Neural progenitor cell (in vitro differentiated cells): ENCODE data around the gene JUND. TPM values are rescaled to one million over a fixed set of nuclear protein-coding genes. Genes with fewer than 3 reads are reported as not detected.

Source experiments
- DNase-seq: peaks from one replicate; pipeline ENCODE4 v3.0.0-alpha.2; 2016; ENCODE audit warnings: low spot score
- H2AFZ ChIP-seq: fragments of 200-600 bp; sonication (generic); replicated peaks from 2 replicates; pipeline ENCODE4 v1.6.1; 2016; ENCODE audit warnings: antibody characterized with exemption
- H3F3A ChIP-seq: fragments of 200-600 bp; sonication (generic); 2 replicates; pipeline ENCODE4 v1.6.1; 2016; ENCODE audit warnings: antibody characterized with exemption, low read depth
- H3K27ac ChIP-seq: fragments of 200-600 bp; sonication (generic); 2 replicates; pipeline ENCODE4 v1.5.1; 2016; ENCODE audit warnings: mild to moderate bottlenecking
- H3K27me3 ChIP-seq: fragments of 200-600 bp; sonication (generic); 2 replicates; pipeline ENCODE4 v1.6.1; 2016; ENCODE audit warnings: mild to moderate bottlenecking, moderate library complexity
- H3K36me3 ChIP-seq: fragments of 200-600 bp; sonication (generic); 2 replicates; pipeline ENCODE4 v1.5.1; 2016
- H3K4me1 ChIP-seq: fragments of 200-600 bp; sonication (generic); 2 replicates; pipeline ENCODE4 v1.6.1; 2016; ENCODE audit warnings: mixed run types
- H3K4me2 ChIP-seq: fragments of 200-600 bp; sonication (generic); 2 replicates; pipeline ENCODE4 v1.6.1; 2016
- H3K4me3 ChIP-seq: fragments of 200-600 bp; sonication (generic); 2 replicates; pipeline ENCODE4 v1.5.1; 2016
- H3K79me2 ChIP-seq: fragments of 200-600 bp; sonication (generic); 2 replicates; pipeline ENCODE4 v1.6.1; 2016; ENCODE audit warnings: low read depth
- H3K9ac ChIP-seq: fragments of 200-600 bp; sonication (generic); 2 replicates; pipeline ENCODE4 v1.6.1; 2016
- H3K9me3 ChIP-seq: fragments of 200-600 bp; sonication (generic); 2 replicates; pipeline ENCODE4 v1.5.1; 2016; ENCODE audit warnings: low read depth
- H4K20me1 ChIP-seq: fragments of 200-600 bp; sonication (generic); 2 replicates; pipeline ENCODE4 v1.6.1; 2016; ENCODE audit warnings: low read depth
- H3K27ac Mint-ChIP-seq: 3 replicates; pipeline ENCODE4 v1.8.0; 2021; ENCODE audit warnings: mixed read lengths
- H3K27me3 Mint-ChIP-seq: 2 replicates; pipeline ENCODE4 v1.8.0; 2022; ENCODE audit warnings: low read depth, mild to moderate bottlenecking, inconsistent platforms, moderate library complexity, mixed read lengths; ENCODE audit not compliant: insufficient read depth
- H3K36me3 Mint-ChIP-seq: 3 replicates; pipeline ENCODE4 v1.8.0; 2021; ENCODE audit warnings: mixed read lengths
- H3K4me1 Mint-ChIP-seq: 3 replicates; pipeline ENCODE4 v1.8.0; 2021; ENCODE audit warnings: mixed read lengths
- H3K4me3 Mint-ChIP-seq: 3 replicates; pipeline ENCODE4 v1.8.0; 2021; ENCODE audit warnings: mild to moderate bottlenecking, moderate library complexity, mixed read lengths
- H3K9me3 Mint-ChIP-seq: 3 replicates; pipeline ENCODE4 v1.8.0; 2020; ENCODE audit warnings: mixed read lengths
- CTCF ChIP-seq: fragments of 200-600 bp; sonication (generic); IDR thresholded peaks from 2 replicates; pipeline ENCODE4 v1.5.1; 2017; ENCODE audit warnings: antibody characterized with exemption, mild to moderate bottlenecking
- EZH2 ChIP-seq: fragments of 200-600 bp; sonication (generic); IDR thresholded peaks from 2 replicates; pipeline ENCODE4 v1.6.1; 2017; ENCODE audit warnings: antibody characterized with exemption, mild to moderate bottlenecking, moderate library complexity
- EZH2phosphoT487 ChIP-seq: fragments of 200-600 bp; sonication (generic); IDR thresholded peaks from 2 replicates; pipeline ENCODE4 v1.6.1; 2017; ENCODE audit warnings: antibody characterized with exemption
- total RNA-seq: library from RNA; depleted of rRNA; stranded (reverse); fragments of >200 nt; gene quantifications from 2 replicates; pipeline ENCODE4 v1.2.3, GENCODE V29; 2015; ENCODE audit warnings: low replicate concordance

Gene JUND
- total RNA-seq, 1 donor from 2014 or later: 51.7 TPM

DNA sequence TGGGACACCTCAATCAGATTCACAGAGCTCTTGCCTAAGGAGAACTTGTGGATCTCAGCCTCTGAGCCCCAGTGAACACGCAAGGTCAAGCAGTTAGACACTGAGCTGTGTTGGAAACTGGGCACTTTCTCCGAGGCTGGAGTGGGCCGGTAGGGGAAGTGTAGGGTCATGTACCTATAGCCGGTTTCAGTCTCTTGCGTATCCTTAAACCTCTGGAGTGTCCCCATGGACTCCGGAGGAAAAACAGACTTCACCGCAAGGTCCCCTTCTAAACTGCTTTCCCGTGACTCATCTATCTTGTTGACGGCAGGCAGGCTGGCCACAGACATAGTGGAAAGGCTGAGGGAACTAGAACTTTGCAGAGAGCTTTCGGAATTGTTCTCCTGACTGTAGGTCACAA lies 18.5 kb downstream of the JUND start:
- Histone ChIP-seq H3K4me1 (no peaks in the 10 kb centered on the region), H3K4me3 (no peak overlapping the region), H4K20me1 (no peaks in the 10 kb centered on the region), H3K9me3 (no peaks in the 10 kb centered on the region), H3K79me2 (no peaks in the 10 kb centered on the region), H2AFZ (no peak overlapping the region), H3K9ac (no peak overlapping the region), H3K27me3 (no peaks in the 10 kb centered on the region), H3K27ac (no peak overlapping the region), H3K4me2 (no peak overlapping the region), H3K36me3 (no peaks in the 10 kb centered on the region), H3F3A (no peaks in the 10 kb centered on the region)
- Mint-ChIP-seq H3K4me3 (no peak overlapping the region), H3K36me3 (peaks cover 9% of the 10 kb centered on the region), H3K27me3 (peaks cover 8% of the 10 kb centered on the region), H3K9me3 (no peaks in the 10 kb centered on the region), H3K27ac (no peak overlapping the region), H3K4me1 (no peaks in the 10 kb centered on the region)
- TF ChIP-seq EZH2phosphoT487 (no peak), CTCF (no peak)
- DNase-seq: no peak

DNA sequence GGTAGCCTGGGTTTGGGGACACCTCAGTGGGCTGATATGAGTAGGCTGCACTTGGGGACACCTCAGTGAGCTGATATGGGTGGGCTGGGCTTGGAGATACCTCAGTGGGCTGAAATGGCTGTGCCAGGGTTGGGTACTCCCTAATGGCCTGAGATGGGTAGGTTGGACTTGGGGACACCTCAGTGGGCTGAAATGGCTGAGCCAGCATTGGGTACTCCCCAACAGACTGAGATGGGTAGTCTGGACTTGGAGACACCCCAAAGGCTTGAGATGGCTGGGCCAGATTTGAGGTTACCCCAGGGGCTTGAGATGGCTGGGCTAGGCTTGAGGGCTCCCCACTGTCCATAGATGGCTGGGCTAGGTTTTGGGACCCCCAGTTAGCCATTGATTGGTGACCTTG lies 19.3 kb downstream of the JUND start:
- Histone ChIP-seq H3K4me2 (no peak overlapping the region), H3K4me3 (no peak overlapping the region), H3K9ac (no peak overlapping the region), H4K20me1 (no peaks in the 10 kb centered on the region), H2AFZ (no peak overlapping the region), H3K36me3 (no peaks in the 10 kb centered on the region), H3K79me2 (no peaks in the 10 kb centered on the region), H3K27ac (no peak overlapping the region), H3K27me3 (no peaks in the 10 kb centered on the region), H3F3A (no peaks in the 10 kb centered on the region), H3K4me1 (no peaks in the 10 kb centered on the region), H3K9me3 (no peaks in the 10 kb centered on the region)
- Mint-ChIP-seq H3K27ac (no peak overlapping the region), H3K27me3 (peaks cover 8% of the 10 kb centered on the region), H3K4me1 (no peaks in the 10 kb centered on the region), H3K36me3 (peaks cover 9% of the 10 kb centered on the region), H3K9me3 (no peaks in the 10 kb centered on the region), H3K4me3 (no peak overlapping the region)
- no peak for TF ChIP-seq EZH2phosphoT487
- TF ChIP-seq EZH2: no peak
- no peak for TF ChIP-seq CTCF
- no peak for DNase-seq

DNA sequence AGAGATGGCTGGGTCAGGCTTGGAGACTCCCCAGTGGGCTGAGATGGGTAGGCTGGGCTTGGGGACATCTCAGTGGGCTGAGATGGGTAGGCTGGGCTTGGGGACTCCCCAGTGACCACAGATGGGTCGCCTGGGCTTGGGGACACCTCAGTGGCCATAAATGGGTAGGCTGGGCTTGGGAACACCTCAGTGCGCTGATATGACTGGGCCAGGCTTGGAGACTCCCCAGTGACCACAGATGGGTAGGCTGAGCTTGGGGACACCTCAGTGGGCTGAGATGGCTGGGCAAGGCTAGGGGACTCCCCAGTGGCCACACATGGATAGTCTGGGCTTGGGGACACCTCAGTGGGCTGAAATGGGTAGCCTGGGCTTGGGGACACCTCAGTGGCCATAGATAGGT lies 19.9 kb downstream of the JUND start:
- peaks cover 7% of the 10 kb centered on the region for H3K36me3 Mint-ChIP-seq
- peaks cover 8% of the 10 kb centered on the region for H3K27me3 Mint-ChIP-seq
- H3K4me1 Mint-ChIP-seq: no peaks in the 10 kb centered on the region
- no peak overlapping the region for H3K9ac ChIP-seq
- TF ChIP-seq EZH2 (no peak), CTCF (no peak), EZH2phosphoT487 (no peak)
- no peak overlapping the region for H3K4me3 ChIP-seq
- no peaks in the 10 kb centered on the region for H3K4me1 ChIP-seq
- H3K79me2 ChIP-seq: no peaks in the 10 kb centered on the region
- no peak overlapping the region for H2AFZ ChIP-seq
- no peaks in the 10 kb centered on the region for H3F3A ChIP-seq
- no peaks in the 10 kb centered on the region for H3K9me3 Mint-ChIP-seq
- H3K4me3 Mint-ChIP-seq: no peak overlapping the region
- H3K27ac ChIP-seq: no peak overlapping the region
- no peaks in the 10 kb centered on the region for H4K20me1 ChIP-seq
- H3K27ac Mint-ChIP-seq: no peak overlapping the region
- no peaks in the 10 kb centered on the region for H3K9me3 ChIP-seq
- no peak overlapping the region for H3K4me2 ChIP-seq
- DNase-seq: no peak
- no peaks in the 10 kb centered on the region for H3K27me3 ChIP-seq
- no peaks in the 10 kb centered on the region for H3K36me3 ChIP-seq

DNA sequence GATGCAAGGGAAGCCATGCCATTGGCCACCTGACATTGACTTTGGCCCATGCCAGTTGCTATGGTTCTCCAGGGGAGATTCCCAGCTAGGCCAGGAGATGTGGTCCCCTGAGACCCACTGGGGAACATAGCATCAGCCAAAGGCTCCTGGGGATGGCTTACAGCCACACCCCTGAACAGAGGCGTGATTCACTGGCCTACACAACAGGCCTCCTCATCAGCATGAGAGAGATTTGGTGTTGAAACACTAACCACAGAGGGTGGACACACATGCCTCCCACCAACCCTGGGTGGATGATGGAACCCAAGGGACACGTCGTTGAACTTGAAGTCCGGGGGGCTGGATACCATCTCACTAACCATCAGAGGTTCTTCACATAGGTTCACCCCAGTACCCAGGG lies 21.5 kb downstream of the JUND start:
- H3K27me3 Mint-ChIP-seq: peaks cover 10% of the 10 kb centered on the region
- H3K27ac ChIP-seq: no peak overlapping the region
- no peaks in the 10 kb centered on the region for H3F3A ChIP-seq
- H3K4me3 ChIP-seq: no peak overlapping the region
- H3K36me3 Mint-ChIP-seq: no peaks in the 10 kb centered on the region
- H3K9ac ChIP-seq: no peak overlapping the region
- peaks cover 10% of the 10 kb centered on the region for H3K27me3 ChIP-seq
- no peak overlapping the region for H2AFZ ChIP-seq
- no peaks in the 10 kb centered on the region for H3K9me3 ChIP-seq
- H3K4me2 ChIP-seq: no peak overlapping the region
- no peaks in the 10 kb centered on the region for H3K4me1 ChIP-seq
- H4K20me1 ChIP-seq: no peaks in the 10 kb centered on the region
- no peaks in the 10 kb centered on the region for H3K36me3 ChIP-seq
- no peak overlapping the region for H3K27ac Mint-ChIP-seq
- H3K79me2 ChIP-seq: no peaks in the 10 kb centered on the region
- no peaks in the 10 kb centered on the region for H3K4me1 Mint-ChIP-seq
- H3K9me3 Mint-ChIP-seq: no peaks in the 10 kb centered on the region
- no peak for DNase-seq
- no peak overlapping the region for H3K4me3 Mint-ChIP-seq
- TF ChIP-seq EZH2 (no peak), EZH2phosphoT487 (no peak), CTCF (no peak)
